HG03175 (cell line): Measurements from ENCODE around the gene OR7C2.
"Not testable (repeated sequence)": the region's sequence is repeated elsewhere in the genome, so short reads cannot be mapped to it uniquely, and the experiment has no call there.

Source experiments
- ATAC-seq: cut with Tn5 transposase; IDR thresholded peaks from one replicate; pipeline ENCODE4 v1.9.1; 2021; ENCODE audit warnings: mild to moderate bottlenecking, moderate library complexity; ENCODE audit not compliant: unreplicated experiment

The OR7C2 gene

GRCh38 chr19:14941189-14941588 lies at the start of gene OR7C2:
TSS of gene OR7C2 (plus strand) at chr19:14941489. CDS start at chr19:14941489, 0 bp downstream.
- no peak for ATAC-seq

GRCh38 chr19:14901675-14902260 lies 39.5 kb upstream of the OR7C2 start:
- ATAC-seq, result no peak

- ATAC-seq, result no peak
These were observed 34.6 kb upstream of the OR7C2 start for GRCh38 chr19:14906711-14907110.

GRCh38 chr19:14915116-14915515 lies 26.2 kb upstream of the OR7C2 start:
- ATAC-seq, result no peak

GRCh38 chr19:14916848-14917247 lies 24.4 kb upstream of the OR7C2 start:
- no peak for ATAC-seq

GRCh38 chr19:14933506-14933905 lies 7.8 kb upstream of the OR7C2 start:
- ATAC-seq, result no peak

GRCh38 chr19:14940266-14940665 lies 1.0 kb upstream of the OR7C2 start:
- no peak for ATAC-seq

- ATAC-seq, result no peak
These were observed 2.3 kb downstream of the OR7C2 start for GRCh38 chr19:14943601-14944000.

- ATAC-seq, result no peak
These were observed 3.2 kb downstream of the OR7C2 start for GRCh38 chr19:14944456-14944855.

- not testable (repeated sequence) for ATAC-seq
These were observed 8.1 kb downstream of the OR7C2 start for GRCh38 chr19:14949413-14949812.

GRCh38 chr19:14949876-14950275 lies 8.6 kb downstream of the OR7C2 start:
- no peak for ATAC-seq

GRCh38 chr19:14950421-14950820 lies 9.1 kb downstream of the OR7C2 start:
- ATAC-seq, result no peak

GRCh38 chr19:14952767-14953166 lies 11.5 kb downstream of the OR7C2 start:
- no peak for ATAC-seq

- no peak for ATAC-seq
These were observed 12.9 kb downstream of the OR7C2 start for GRCh38 chr19:14954071-14954655.

GRCh38 chr19:14957464-14957863 lies 16.2 kb downstream of the OR7C2 start:
- ATAC-seq, result no peak

GRCh38 chr19:14959263-14959662 lies 18.0 kb downstream of the OR7C2 start:
- ATAC-seq, result no peak

- no peak for ATAC-seq
These were observed 20.8 kb downstream of the OR7C2 start for GRCh38 chr19:14961956-14962685.

GRCh38 chr19:14968247-14968646 lies 27.0 kb downstream of the OR7C2 start:
- no peak for ATAC-seq

- no peak for ATAC-seq
These were observed 30.2 kb downstream of the OR7C2 start for GRCh38 chr19:14971474-14971873.

- no peak for ATAC-seq
These were observed 31.4 kb downstream of the OR7C2 start for GRCh38 chr19:14972676-14973075.

- no peak for ATAC-seq
These were observed 33.2 kb downstream of the OR7C2 start for GRCh38 chr19:14974488-14974887.

GRCh38 chr19:14977128-14977527 lies 35.8 kb downstream of the OR7C2 start:
- ATAC-seq, result no peak
